K562 (cell line): ENCODE measurements around the gene LRRC74B. TPM values are rescaled to one million over a fixed set of nuclear protein-coding genes. Genes with fewer than 3 reads are reported as not detected.
A peak's percentile ranks its signal among the peaks of the same experiment; 100 is the strongest.

ENCODE experiments used
- CBX1 ChIP-seq: sonication (generic); IDR thresholded peaks from 2 replicates; pipeline ENCODE4 v1.6.1; 2016; ENCODE audit warnings: antibody characterized with exemption, low read depth, mild to moderate bottlenecking
- CHD2 ChIP-seq: IDR thresholded peaks from 2 replicates; pipeline ENCODE4 v1.6.1; 2011; ENCODE audit warnings: low read depth, low read length
- HIVEP1 ChIP-seq: fragments of 250-450 bp; sonication (Bioruptor Pico); IDR thresholded peaks from 2 replicates; pipeline ENCODE4 v1.4.0; 2020; ENCODE audit warnings: mild to moderate bottlenecking
- JUND ChIP-seq, 2 experiments: IDR thresholded peaks; 2 replicates in 1 of 2; 3 replicates in 1 of 2; pipeline ENCODE4 v1.6.1; 2011; ENCODE audit warnings: borderline replicate concordance in 2 of 2, low read depth in 2 of 2, low read length in 2 of 2, improper control_type of control experiment in 1 of 2, missing biosample characterization in 1 of 2, missing genetic modification characterization in 1 of 2, missing genetic modification reagents in 1 of 2
- RERE ChIP-seq: sonication (generic); formaldehyde crosslinking; IDR thresholded peaks from 2 replicates; pipeline ENCODE4 v1.8.0; 2023; ENCODE audit warnings: missing genetic modification reagents, mild to moderate bottlenecking, borderline replicate concordance
- SMAD2 ChIP-seq: fragments of 150-350 bp; IDR thresholded peaks from 2 replicates; pipeline ENCODE4 v1.6.1; 2014; ENCODE audit warnings: low read depth, mild to moderate bottlenecking, low read length
- SMC3 ChIP-seq: conservative IDR thresholded peaks from 2 replicates; pipeline ENCODE4 v1.6.1; 2011; ENCODE audit warnings: low read depth, low read length, improper control_type of control experiment; ENCODE audit not compliant: insufficient read depth
- THAP12 ChIP-seq: fragments of 250-450 bp; sonication (Bioruptor Pico); IDR thresholded peaks from 2 replicates; pipeline ENCODE4 v1.9.0; 2021; ENCODE audit warnings: mild to moderate bottlenecking, inconsistent platforms
- TRIM25 ChIP-seq: fragments of 450-650 bp; IDR thresholded peaks from 2 replicates; pipeline ENCODE4 v1.7.0; 2016; ENCODE audit warnings: borderline replicate concordance
- ZBTB12 ChIP-seq: fragments of 250-450 bp; sonication (Bioruptor Pico); IDR thresholded peaks from 2 replicates; pipeline ENCODE4 v1.4.0; 2020
- ZNF121 ChIP-seq: sonication (generic); formaldehyde crosslinking; conservative IDR thresholded peaks from 2 replicates; pipeline ENCODE4 v1.8.0; 2022; ENCODE audit warnings: missing genetic modification reagents
- ZNF398 ChIP-seq: fragments of 250-450 bp; sonication (Bioruptor Pico); IDR thresholded peaks from 2 replicates; pipeline ENCODE4 v1.8.0; 2021; ENCODE audit warnings: moderate library complexity, mild to moderate bottlenecking, inconsistent platforms
- ZNF780A ChIP-seq: fragments of 250-450 bp; sonication (Bioruptor Pico); IDR thresholded peaks from 2 replicates; pipeline ENCODE4 v1.5.0; 2021; ENCODE audit warnings: mild to moderate bottlenecking
- polyA plus RNA-seq, 8 experiments: library from polyadenylated mRNA; depleted of rRNA in 4 of 8; stranded (reverse) in 5 of 8; unstranded in 3 of 8; fragments of >200 nt; fragmentation: Nextera tagmentation in 2 of 8; fragmentation: Illumina TruSeq in 1 of 8; extraction: Ambion mirVana in 2 of 8; extraction: Trizol in 1 of 8; gene quantifications; 2 replicates each; pipeline versions ENCODE4 v1.2.1 to v1.2.3, GENCODE V29; 2011 to 2014; ENCODE audit warnings: inconsistent platforms in 1 of 8, missing spikeins in 1 of 8
- total RNA-seq, 7 experiments: library from RNA; depleted of rRNA in 6 of 7; stranded (reverse); fragments of >200 nt in 6 of 7; fragmentation: Illumina TruSeq in 2 of 7; extraction: Trizol in 2 of 7; gene quantifications; 2 replicates each; pipeline versions ENCODE4 v1.2.1 to v1.2.3, GENCODE V29; 2011 to 2021; ENCODE audit warnings: low replicate concordance in 1 of 7

Gene LRRC74B
- total and polyA plus RNA-seq, 9 of the 15 experiments (the other 6 are each of a cell fraction or from before 2014, with no cell fraction given), result not detected

GRCh38 chr22:21098099-21098671 lies 52.4 kb downstream of the LRRC74B start (continued):
- TF ChIP-seq RERE (CRISPR knock-in tag) (no peak), SMAD2 (no peak), ZNF398 (CRISPR knock-in tag) (no peak), CHD2 (no peak; the same call in 1 of the 2 replicates), ZNF121 (CRISPR knock-in tag) (no peak), CBX1 (peak; percentile 55; the same call in 1 of the 2 replicates), ZNF780A (CRISPR knock-in tag) (no peak), JUND (IDR thresholded peaks at IDR 0.05; ENCODE audit: borderline replicate concordance, low read depth, low read length) (peak; percentile 64; the same call in 1 of the 2 replicates), JUND (tag; IDR thresholded peaks at IDR 0.05; ENCODE audit: borderline replicate concordance, low read depth, low read length) (no peak), SMC3 (peak; percentile 74), THAP12 (no peak), HIVEP1 (CRISPR knock-in tag) (no peak), TRIM25 (no peak), ZBTB12 (CRISPR knock-in tag) (no peak)
